BLaER1 (cell line): ENCODE data around the gene SEC16A.
"Not testable (repeated sequence)": the region's sequence is repeated elsewhere in the genome, so short reads cannot be mapped to it uniquely, and the experiment has no call there.

Experiments
- H3K27ac ChIP-seq: shearing (Covaris generic); formaldehyde crosslinking; 2 replicates; pipeline ENCODE4 v1.8.1; 2022
- H3K27me3 ChIP-seq: shearing (Covaris generic); formaldehyde crosslinking; 2 replicates; pipeline ENCODE4 v1.8.1; 2022
- H3K36me3 ChIP-seq: shearing (Covaris generic); formaldehyde crosslinking; 2 replicates; pipeline ENCODE4 v1.8.1; 2022
- H3K4me1 ChIP-seq: shearing (Covaris generic); formaldehyde crosslinking; 2 replicates; pipeline ENCODE4 v1.8.1; 2022
- H3K4me2 ChIP-seq: shearing (Covaris generic); formaldehyde crosslinking; 2 replicates; pipeline ENCODE4 v1.8.1; 2022
- H3K4me3 ChIP-seq: shearing (Covaris generic); formaldehyde crosslinking; 2 replicates; pipeline ENCODE4 v1.8.1; 2022
- H3K9ac ChIP-seq: shearing (Covaris generic); formaldehyde crosslinking; 2 replicates; pipeline ENCODE4 v1.8.1; 2022
- H3K9me3 ChIP-seq: shearing (Covaris generic); formaldehyde crosslinking; 2 replicates; pipeline ENCODE4 v1.8.1; 2022
- H4K20me1 ChIP-seq: shearing (Covaris generic); formaldehyde crosslinking; 2 replicates; pipeline ENCODE4 v1.8.1; 2022
- Cebpa-rat ChIP-seq: shearing (Covaris generic); IDR thresholded peaks from 2 replicates; pipeline ENCODE4 v1.8.1; 2022

The SEC16A gene

DNA sequence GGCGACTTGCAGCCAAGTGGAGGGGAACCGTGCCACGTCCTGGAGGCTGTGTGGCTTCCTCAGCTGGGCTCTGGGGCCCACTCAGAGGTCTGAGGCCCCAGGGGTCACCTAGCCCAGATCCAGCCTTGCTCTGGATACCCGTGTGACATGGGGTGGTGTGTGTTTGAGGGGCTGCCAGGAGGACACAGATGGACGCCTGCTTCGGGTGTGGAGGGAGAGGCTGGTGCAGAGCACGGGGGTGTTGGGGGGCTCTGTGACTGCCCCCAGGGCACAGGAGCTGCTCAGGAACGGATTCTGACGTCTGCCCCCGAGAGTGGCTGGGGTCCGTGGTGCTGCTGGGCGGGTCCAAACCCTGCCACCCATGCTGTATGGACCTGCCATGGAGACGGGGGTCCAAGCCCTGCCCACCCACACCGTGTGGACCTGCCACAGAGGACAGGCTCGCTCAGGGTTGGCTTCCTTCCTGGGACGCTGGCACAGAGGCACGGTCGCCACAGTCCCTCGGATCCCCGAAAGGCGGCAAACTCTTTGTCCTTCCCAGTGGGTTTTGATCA is 53.7 kb downstream of the SEC16A start:
- H3K4me3 ChIP-seq, result no peak overlapping the region
- no peaks in the 10 kb centered on the region for H3K4me1 ChIP-seq
- H3K4me2 ChIP-seq, result no peak overlapping the region
- no peak overlapping the region for H3K27ac ChIP-seq
- TF ChIP-seq Cebpa-rat, result no peak
- H3K27me3 ChIP-seq, result no peaks in the 10 kb centered on the region
- peaks cover 51% of the 10 kb centered on the region for H4K20me1 ChIP-seq
- no peak overlapping the region for H3K9ac ChIP-seq
- peaks cover 93% of the 10 kb centered on the region for H3K36me3 ChIP-seq
- H3K9me3 ChIP-seq, result no peaks in the 10 kb centered on the region

DNA sequence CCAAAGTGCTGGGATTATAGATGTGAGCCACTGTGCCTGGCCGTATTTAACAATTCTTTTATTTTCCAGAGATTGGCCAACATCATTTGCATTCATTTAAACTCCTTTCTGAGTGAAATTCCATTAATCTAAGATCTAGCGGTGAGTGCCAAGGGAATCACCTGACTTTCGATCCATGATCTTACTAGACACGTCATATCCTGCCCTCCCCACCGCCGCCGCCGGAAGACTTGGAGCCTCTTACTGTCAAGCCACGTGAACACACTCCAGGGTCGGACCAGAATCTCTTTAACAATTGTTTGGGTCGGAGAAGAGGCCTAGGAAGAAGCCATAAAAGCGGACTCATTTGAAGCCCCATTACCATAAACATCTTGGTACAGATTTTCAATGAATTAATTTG is 56.1 kb downstream of the SEC16A start:
- Histone ChIP-seq H4K20me1 (peaks cover 36% of the 10 kb centered on the region), H3K9me3 (no peaks in the 10 kb centered on the region), H3K36me3 (peaks cover 93% of the 10 kb centered on the region), H3K27ac (no peak overlapping the region), H3K4me1 (peaks cover 7% of the 10 kb centered on the region), H3K4me3 (no peak overlapping the region), H3K27me3 (no peaks in the 10 kb centered on the region), H3K9ac (no peak overlapping the region), H3K4me2 (no peak overlapping the region)
- no peak for TF ChIP-seq Cebpa-rat

DNA sequence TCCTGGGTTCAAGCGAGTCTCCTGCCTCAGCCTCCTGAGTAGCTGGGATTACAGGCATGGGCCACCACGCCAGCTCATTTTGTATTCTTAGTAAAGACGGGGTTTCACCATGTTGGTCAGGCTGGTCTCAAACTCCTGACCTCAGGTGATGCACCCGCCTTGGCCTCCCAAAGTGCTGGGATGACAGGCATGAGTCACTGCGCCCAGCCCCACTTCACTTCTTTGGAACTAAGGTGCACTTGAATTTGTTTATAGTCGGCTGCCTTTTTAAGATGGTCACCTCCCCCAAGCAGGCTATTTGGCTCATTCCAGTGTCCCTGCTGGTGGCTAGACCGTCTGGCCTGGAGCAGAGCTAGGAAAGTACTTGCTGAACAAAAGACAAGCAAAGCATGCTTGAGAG is 57.5 kb downstream of the SEC16A start:
- not testable (repeated sequence) for H3K27ac ChIP-seq, H3K4me2 ChIP-seq, H3K27me3 ChIP-seq, H3K9ac ChIP-seq, H3K9me3 ChIP-seq, H3K4me3 ChIP-seq
- peaks cover 96% of the 10 kb centered on the region for H3K36me3 ChIP-seq
- peaks cover 34% of the 10 kb centered on the region for H4K20me1 ChIP-seq
- H3K4me1 ChIP-seq, result peaks cover 21% of the 10 kb centered on the region

DNA sequence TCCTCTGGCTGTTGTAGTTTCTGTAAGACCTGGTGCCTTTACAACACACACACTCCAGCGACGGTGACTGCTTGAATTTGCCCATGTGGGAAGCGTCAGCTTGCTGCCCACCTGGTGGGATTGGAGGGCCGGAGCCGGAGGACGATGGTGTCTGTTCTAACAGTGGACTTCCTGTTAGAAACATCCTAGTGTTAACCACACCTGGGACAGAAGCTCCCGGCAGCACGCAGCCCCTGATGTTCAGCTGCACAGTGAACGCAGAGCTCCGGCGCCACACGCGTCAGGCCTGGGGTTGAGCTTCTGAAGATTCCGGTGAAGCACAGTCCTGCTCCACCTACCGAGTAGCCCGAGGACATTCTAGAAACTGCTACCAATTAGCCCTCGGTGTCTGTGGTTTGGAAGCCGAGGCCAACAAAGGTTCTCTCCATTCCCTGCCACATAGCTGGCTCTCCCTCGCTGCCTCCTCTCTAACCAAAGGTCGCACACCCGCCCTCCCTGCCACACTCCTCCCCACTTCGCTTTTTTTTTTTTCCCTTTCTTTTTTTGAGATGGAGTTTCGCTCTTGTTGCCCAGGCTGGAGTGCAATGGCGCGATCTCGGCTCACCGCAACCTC is 58.0 kb downstream of the SEC16A start:
- H4K20me1 ChIP-seq, result peaks cover 29% of the 10 kb centered on the region

DNA sequence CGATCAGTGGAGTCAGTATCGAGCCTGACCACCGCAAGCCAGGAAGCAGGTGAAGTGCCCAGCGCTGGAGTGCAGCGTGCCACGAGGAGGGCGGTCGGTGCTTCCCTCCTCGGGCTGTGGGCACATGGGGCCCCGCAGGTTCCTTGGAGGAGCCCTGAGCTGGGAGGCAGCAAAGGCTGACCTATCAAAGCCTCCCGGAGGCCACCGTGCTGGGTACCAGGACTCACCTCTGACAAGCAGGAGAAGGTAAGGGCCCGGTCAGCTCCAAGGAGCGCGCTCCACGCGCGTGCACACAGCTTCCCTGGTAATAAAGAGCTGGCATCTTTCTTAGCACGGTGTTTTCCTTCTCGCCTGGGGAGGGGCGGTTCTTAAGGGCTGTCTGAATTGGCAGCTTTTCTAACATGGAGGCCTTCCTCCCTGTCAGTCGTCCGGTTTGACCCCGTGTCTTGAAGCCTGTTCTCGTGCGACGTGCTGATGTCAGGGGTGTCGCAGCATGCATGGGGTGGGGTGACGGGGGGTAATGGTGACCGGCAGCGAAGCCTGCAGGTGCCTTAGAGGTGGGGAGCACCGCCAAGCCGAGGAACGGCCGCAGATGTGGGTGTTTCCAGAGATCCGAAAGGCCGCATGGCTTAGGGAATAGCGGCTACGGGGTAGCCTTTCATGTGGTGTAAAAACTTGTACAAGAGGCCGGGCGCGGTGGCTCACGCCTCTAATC is 59.3 kb downstream of the SEC16A start:
- Histone ChIP-seq H3K9me3 (no peaks in the 10 kb centered on the region), H3K27ac (no peak overlapping the region), H3K36me3 (peaks cover 96% of the 10 kb centered on the region), H4K20me1 (peaks cover 18% of the 10 kb centered on the region; the same call in 1 of the 2 replicates), H3K27me3 (no peaks in the 10 kb centered on the region), H3K4me1 (peaks cover 27% of the 10 kb centered on the region), H3K4me3 (no peak overlapping the region), H3K9ac (no peak overlapping the region), H3K4me2 (no peak overlapping the region)
- TF ChIP-seq Cebpa-rat, result no peak

More for the DNA sequence above, 58.0 kb downstream of the SEC16A start:
- H3K36me3 ChIP-seq, result peaks cover 96% of the 10 kb centered on the region
- TF ChIP-seq Cebpa-rat, result no peak
- no peaks in the 10 kb centered on the region for H3K27me3 ChIP-seq
- no peaks in the 10 kb centered on the region for H3K9me3 ChIP-seq
- H3K4me2 ChIP-seq, result no peak overlapping the region
- no peak overlapping the region for H3K4me3 ChIP-seq
- no peak overlapping the region; the same call in 1 of the 2 replicates for H3K27ac ChIP-seq
- H3K4me1 ChIP-seq, result peaks cover 26% of the 10 kb centered on the region
- H3K9ac ChIP-seq, result no peak overlapping the region

DNA sequence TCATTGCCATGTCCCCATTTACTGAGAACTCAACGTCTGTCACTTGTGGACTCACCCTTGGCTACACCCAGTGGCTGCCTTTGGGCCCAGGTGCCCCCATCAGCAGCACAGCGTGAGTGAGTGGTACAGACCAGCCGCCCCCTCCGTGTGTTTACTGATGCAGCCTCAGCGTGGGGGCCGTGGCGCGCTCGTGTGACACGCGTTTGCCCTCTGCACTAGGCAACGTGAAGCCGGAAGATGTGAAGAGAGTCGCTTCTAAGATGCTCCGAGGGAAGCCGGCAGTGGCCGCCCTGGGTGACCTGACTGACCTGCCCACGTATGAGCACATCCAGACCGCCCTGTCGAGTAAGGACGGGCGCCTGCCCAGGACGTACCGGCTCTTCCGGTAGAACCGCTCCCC is 60.0 kb downstream of the SEC16A start:
- Histone ChIP-seq H3K4me3 (no peak overlapping the region), H4K20me1 (peaks cover 18% of the 10 kb centered on the region; the same call in 1 of the 2 replicates), H3K9me3 (no peaks in the 10 kb centered on the region), H3K4me2 (no peak overlapping the region), H3K4me1 (peaks cover 27% of the 10 kb centered on the region), H3K9ac (no peak overlapping the region), H3K27me3 (no peaks in the 10 kb centered on the region), H3K36me3 (peaks cover 96% of the 10 kb centered on the region), H3K27ac (no peak overlapping the region)
- TF ChIP-seq Cebpa-rat, result no peak

DNA sequence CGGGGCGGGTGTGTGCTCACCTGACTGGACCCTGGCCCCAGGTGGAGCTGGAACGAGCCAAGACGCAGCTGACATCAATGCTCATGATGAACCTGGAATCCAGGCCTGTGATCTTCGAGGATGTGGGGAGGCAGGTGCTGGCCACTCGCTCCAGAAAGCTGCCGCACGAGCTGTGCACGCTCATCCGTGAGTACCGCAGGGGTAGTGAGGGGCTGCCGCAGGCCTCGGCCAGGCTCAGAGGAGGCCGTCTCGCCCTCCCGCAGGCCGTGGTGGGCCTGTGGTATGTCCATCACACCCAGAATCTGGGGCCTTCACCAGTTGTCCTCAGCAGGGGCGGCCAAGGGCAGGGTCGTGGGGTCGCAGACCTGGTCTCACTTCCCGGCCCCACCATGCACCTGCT is 61.0 kb downstream of the SEC16A start:
- peak overlapping the region; percentile 78 for H3K27ac ChIP-seq
- no peak for TF ChIP-seq Cebpa-rat
- peak overlapping the region; percentile 83 for H3K4me2 ChIP-seq
- no peaks in the 10 kb centered on the region for H3K27me3 ChIP-seq
- H4K20me1 ChIP-seq, result peaks cover 23% of the 10 kb centered on the region
- peak overlapping the region; percentile 49; the same call in 1 of the 2 replicates for H3K9ac ChIP-seq
- H3K9me3 ChIP-seq, result no peaks in the 10 kb centered on the region
- H3K4me3 ChIP-seq, result no peak overlapping the region
- H3K4me1 ChIP-seq, result peaks cover 27% of the 10 kb centered on the region
- peaks cover 96% of the 10 kb centered on the region for H3K36me3 ChIP-seq

DNA sequence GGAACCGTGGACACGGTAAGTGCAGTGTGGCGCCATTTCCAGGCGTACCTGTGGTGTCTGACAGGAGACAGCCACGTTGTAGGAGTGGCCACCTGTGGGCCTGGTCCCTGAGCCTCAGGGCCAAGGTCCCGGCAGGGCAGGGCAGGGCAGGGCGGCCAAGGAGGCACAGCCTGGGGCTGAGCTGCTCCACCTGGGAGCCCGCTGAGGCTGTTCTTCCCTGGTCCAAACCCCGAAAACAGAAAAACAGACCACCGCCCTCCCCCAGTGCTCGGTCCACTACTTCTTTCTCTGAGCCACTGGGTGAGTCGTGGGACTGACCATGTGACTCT is 63.8 kb downstream of the SEC16A start:
- H4K20me1 ChIP-seq, result peaks cover 38% of the 10 kb centered on the region
- H3K4me2 ChIP-seq, result no peak overlapping the region
- H3K27ac ChIP-seq, result no peak overlapping the region
- no peaks in the 10 kb centered on the region for H3K27me3 ChIP-seq
- H3K36me3 ChIP-seq, result peaks cover 96% of the 10 kb centered on the region
- H3K4me1 ChIP-seq, result peaks cover 27% of the 10 kb centered on the region
- H3K9ac ChIP-seq, result no peak overlapping the region
- H3K9me3 ChIP-seq, result no peaks in the 10 kb centered on the region
- no peak overlapping the region for H3K4me3 ChIP-seq
- TF ChIP-seq Cebpa-rat, result no peak

DNA sequence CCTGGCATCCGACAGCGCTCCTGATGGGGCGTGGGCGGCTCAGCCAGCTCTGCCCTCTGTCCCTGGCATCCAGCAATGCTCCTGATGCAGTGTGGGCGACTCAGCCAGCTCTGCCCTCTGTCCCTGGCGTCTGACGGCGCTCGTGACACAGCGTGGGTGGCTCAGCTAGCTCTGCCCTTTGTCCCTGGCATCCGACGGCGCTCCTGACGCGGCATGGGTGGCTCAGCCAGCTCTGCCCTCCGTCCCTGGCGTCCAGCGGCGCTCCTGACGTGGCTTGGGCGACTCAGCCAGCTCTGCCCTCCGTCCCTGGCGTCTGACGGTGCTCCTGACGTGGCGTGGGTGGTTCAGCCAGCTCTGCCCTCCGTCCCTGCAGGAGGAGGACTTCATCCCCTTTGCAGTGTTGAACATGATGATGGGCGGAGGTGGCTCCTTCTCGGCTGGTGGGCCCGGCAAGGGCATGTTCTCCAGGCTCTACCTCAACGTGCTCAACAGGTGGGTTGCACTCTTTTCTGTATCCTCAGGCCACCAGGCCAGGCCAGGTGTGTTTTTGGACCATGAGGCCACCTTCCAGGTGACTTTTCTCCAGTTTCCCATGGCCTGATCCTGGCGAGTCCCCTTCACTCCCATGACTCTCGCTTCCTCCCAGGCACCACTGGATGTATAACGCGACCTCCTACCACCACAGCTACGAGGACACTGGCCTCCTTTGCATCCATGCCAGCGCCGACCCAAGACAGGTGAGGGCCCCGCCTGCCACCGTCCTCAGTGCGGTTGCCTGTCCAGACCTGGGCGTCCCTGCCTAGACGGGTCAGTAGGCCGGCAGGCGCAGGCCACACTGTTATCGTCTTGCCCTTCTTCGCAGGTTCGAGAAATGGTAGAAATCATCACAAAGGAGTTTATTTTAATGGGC is 64.4 kb downstream of the SEC16A start:
- Histone ChIP-seq H4K20me1 (peaks cover 44% of the 10 kb centered on the region), H3K4me3 (no peak overlapping the region), H3K4me2 (no peak overlapping the region), H3K36me3 (peaks cover 96% of the 10 kb centered on the region), H3K27me3 (no peaks in the 10 kb centered on the region), H3K9ac (no peak overlapping the region), H3K4me1 (peaks cover 27% of the 10 kb centered on the region), H3K9me3 (no peaks in the 10 kb centered on the region), H3K27ac (no peak overlapping the region)
- no peak for TF ChIP-seq Cebpa-rat
